Fibroblast of pulmonary artery (primary cell): ENCODE results near the gene ABTB2.

ENCODE experiments used
- DNase-seq: peaks from one replicate; pipeline ENCODE4 v3.0.0-alpha.2; 2010; ENCODE audit warnings: low read depth
- H3K4me3 ChIP-seq: replicated peaks from 2 replicates; pipeline ENCODE4 v1.5.1; 2011; ENCODE audit warnings: low read depth, mild to moderate bottlenecking, control low read depth, low read length, moderate library complexity
- CTCF ChIP-seq: IDR thresholded peaks from 2 replicates; pipeline ENCODE4 v1.5.1; 2011; ENCODE audit warnings: mild to moderate bottlenecking, control low read depth, low read length, inconsistent platforms; ENCODE audit errors: missing control alignments

The ABTB2 gene

GRCh38 chr11:34205326-34206035 lies 152.3 kb downstream of the ABTB2 start:
- no peak overlapping the region for H3K4me3 ChIP-seq
- DNase-seq, result no peak
- no peak for TF ChIP-seq CTCF

- H3K4me3 ChIP-seq, result no peak overlapping the region
- TF ChIP-seq CTCF, result no peak
- DNase-seq, result no peak
Observed at GRCh38 chr11:34204396-34205279, 153.2 kb downstream of the ABTB2 start.

- DNase-seq, result no peak
- no peak overlapping the region for H3K4me3 ChIP-seq
- TF ChIP-seq CTCF, result no peak
Observed at GRCh38 chr11:34203377-34203871, 154.4 kb downstream of the ABTB2 start.

GRCh38 chr11:34201129-34201528 lies 156.7 kb downstream of the ABTB2 start:
- TF ChIP-seq CTCF, result no peak
- no peak for DNase-seq
- H3K4me3 ChIP-seq, result no peak overlapping the region

DNA sequence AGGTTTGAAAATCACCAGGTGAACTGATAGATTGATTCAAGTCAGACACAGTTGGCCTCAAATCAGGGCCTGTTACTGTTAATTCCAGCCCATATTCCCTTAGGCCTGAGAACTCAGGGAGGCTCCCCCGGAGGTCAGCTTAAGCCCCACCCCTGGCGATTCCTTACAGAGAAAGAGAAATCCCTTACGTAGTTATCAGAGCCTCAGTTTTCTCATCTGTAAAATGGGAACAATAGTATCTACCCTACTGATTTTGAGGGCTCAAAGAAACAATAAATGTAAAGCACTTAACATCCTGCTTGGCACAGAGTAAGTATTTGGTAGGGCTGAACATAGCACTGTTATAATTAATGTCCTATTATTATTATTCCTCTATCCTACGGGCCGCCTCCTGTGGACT lies 158.3 kb downstream of the ABTB2 start:
- H3K4me3 ChIP-seq, result no peak overlapping the region
- no peak for TF ChIP-seq CTCF
- DNase-seq, result no peak

DNA sequence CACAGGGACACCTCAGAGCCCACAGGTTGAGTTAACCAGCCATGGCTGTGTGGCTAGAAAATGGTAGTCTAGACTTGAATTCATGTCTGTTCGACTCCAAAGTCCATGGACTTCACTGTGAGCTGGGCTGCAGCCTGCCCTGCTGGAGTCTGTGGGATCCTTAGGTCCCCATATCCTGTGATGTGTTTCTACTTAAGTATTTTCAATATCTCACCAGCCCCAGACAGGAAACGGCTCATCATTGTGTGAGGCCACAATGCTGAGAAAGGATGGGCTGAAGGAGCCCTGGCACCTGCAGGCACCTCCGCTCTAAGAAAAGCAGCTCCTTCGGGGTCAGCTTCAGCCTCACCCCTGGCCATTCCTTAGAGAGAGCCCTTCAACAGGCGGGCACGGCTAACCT lies 159.3 kb downstream of the ABTB2 start:
- no peak overlapping the region for H3K4me3 ChIP-seq
- no peak for DNase-seq
- no peak for TF ChIP-seq CTCF
